ENCODE measurements around the gene LBR. TPM values are rescaled to one million over a fixed set of nuclear protein-coding genes. Genes with fewer than 3 reads are reported as not detected.

The LBR gene
- total and polyA plus RNA-seq, 2 of the 4 experiments (the other 2 are of a cell fraction) = 21.3 to 24.9 TPM

DNA sequence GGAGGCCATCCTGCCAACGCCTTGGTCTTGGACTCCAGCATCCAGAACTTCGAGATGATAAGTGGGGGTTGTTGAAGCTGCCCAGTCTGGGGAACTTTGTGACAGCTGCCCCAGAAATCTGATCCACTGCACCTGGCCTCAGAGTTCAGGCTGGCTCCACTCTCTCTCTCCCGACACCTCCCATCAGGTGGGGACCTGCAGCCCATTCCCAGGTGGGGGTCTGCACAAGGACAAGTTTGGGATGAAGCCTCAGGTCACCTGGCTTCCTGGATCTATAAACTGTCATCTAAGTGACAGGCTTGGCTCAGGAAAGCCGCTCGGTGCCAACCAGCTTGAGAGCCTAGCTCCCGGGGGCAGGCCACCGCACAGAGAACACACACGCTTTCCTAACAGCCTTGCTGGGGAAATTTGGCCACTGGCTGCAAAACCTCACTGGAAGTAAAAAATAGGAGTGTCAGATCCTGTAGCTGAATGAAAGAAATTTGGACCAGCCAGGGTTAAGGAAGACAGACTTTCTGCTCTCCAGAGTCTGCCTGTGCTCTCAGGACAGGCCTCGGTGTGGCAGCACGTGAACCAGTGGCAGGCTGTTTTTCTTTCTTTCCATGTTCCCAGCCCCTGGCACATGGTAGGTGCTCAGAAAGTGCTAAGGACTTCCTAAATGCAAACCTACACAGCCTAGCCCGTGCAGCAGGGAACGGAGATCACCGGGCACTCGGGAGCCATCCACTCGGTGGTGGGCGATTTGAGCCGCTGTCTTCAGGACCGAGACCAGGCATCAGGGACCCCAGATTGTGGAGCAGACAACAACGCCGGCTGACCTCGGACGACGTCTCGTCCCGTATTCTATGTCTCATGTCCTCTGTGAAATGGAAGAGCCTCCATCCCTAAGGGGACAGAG lies 42.6 kb upstream of the LBR start:
- H3K56ac ChIP-seq (ENCODE audit: extremely low read depth, insufficient read depth, low read length) = no peak overlapping the region
- H4K8ac ChIP-seq (ENCODE audit: low read depth in 2 of 2, low read length in 2 of 2) = no peak overlapping the region
- no peak overlapping the region for H3K18ac ChIP-seq (ENCODE audit: low read depth, low read length)
- H3K9me3 ChIP-seq (ENCODE audit: control insufficient read depth, insufficient read depth, low read length) = no peaks in the 10 kb centered on the region
- H2BK5ac ChIP-seq (ENCODE audit: low read depth, low read length, poor library complexity, severe bottlenecking) = no peak overlapping the region
- no peak overlapping the region for H3K27ac ChIP-seq (ENCODE audit: insufficient read depth, low read length)
- intact Hi-C loops (cut with micrococcal nuclease) = no loop called here
- DNase-seq = no peak
- no peak overlapping the region for H2AFZ ChIP-seq (replicated peaks; ENCODE audit: low read length, poor library complexity)
- no peak overlapping the region for H2BK20ac ChIP-seq (ENCODE audit: low read depth, low read length)
- no peaks in the 10 kb centered on the region; a peak in 1 of 4 replicates for H3K79me1 ChIP-seq (ENCODE audit: low read depth in 1 of 2, low read length in 2 of 2)
- H3K14ac ChIP-seq (replicated peaks; ENCODE audit: low read depth, low read length) = no peak overlapping the region
- H3K36me3 ChIP-seq (ENCODE audit: control insufficient read depth, insufficient read depth, low read length) = no peaks in the 10 kb centered on the region
- ChIA-PET POLR2A (ENCODE audit: unreplicated experiment) (no interaction called here), CTCF (interaction anchor here (0.7 kb wide), 1 partner anchor 30 kb away, joined by 3 read pairs; no protein-coding TSS in a partner anchor)
- no peak overlapping the region for H2BK15ac ChIP-seq (ENCODE audit: low read depth, low read length)
- no peak overlapping the region for H2BK120ac ChIP-seq (ENCODE audit: low read depth, low read length)
- H4K20me1 ChIP-seq (ENCODE audit: insufficient read depth, low read length) = no peaks in the 10 kb centered on the region
- no peak overlapping the region for H3K4ac ChIP-seq (ENCODE audit: low read depth, low read length)
- H2AK9ac ChIP-seq (replicated peaks; ENCODE audit: low read depth, low read length, poor library complexity) = no peak overlapping the region
- H4K5ac ChIP-seq (ENCODE audit: low read depth, low read length) = no peak overlapping the region
- in situ Hi-C loops (cut with MboI; ENCODE audit: low sequenced_read_pairs) = loop anchor here (5.0 to 10.0 kb wide), 2 partner anchors 374 to 442 kb away; no protein-coding TSS in a partner anchor
- no peak overlapping the region for H3K4me3 ChIP-seq (ENCODE audit: insufficient read depth, low read depth, low read length)
- no peak overlapping the region for H3K4me2 ChIP-seq (ENCODE audit: low read depth, low read length)
- ATAC-seq (ENCODE audit: low read depth) = no peak
- H3K9ac ChIP-seq (ENCODE audit: low read depth, low read length) = no peak overlapping the region
- H2AK5ac ChIP-seq (ENCODE audit: low read depth, low read length) = no peak overlapping the region
- 75% methylated on average over 12 of the region's 25 CpGs; no CpG with 5 or more reads in 1 of the 2 experiments for WGBS, 2 experiments (ENCODE audit: extremely low coverage in 2 of 2, insufficient read length in 1 of 2)
- no peak overlapping the region for H4K91ac ChIP-seq (ENCODE audit: insufficient read depth, low read depth, low read length)
- peaks cover 2% of the 10 kb centered on the region; the same call in 1 of the 2 replicates for H3K27me3 ChIP-seq (ENCODE audit: control insufficient read depth, insufficient read depth, low read length)
- no peaks in the 10 kb centered on the region for H3K9me1 ChIP-seq (ENCODE audit: insufficient read depth, low read length)
- no peak overlapping the region for H3K23ac ChIP-seq (ENCODE audit: low read depth, low read length)
- H3K4me1 ChIP-seq (ENCODE audit: control insufficient read depth, insufficient read depth, low read length) = peaks cover 2% of the 10 kb centered on the region
- BruUV-seq (replicated peaks) = no TSS peak
- dilution Hi-C loops (cut with HindIII; ENCODE audit: low sequenced_read_pairs, unreplicated experiment) = loop anchor here (25.0 kb wide), 1 partner anchor 517 kb away; the partner anchor contains the start of gene SDE2
- no peak for TF ChIP-seq NFE2L2 (IDR thresholded peaks at IDR 0.05; ENCODE audit: low read depth, low read length)
- no peak for TF ChIP-seq CEBPB (IDR thresholded peaks at IDR 0.05; ENCODE audit: low read depth, low read length)
- no peak for TF ChIP-seq FOS (IDR thresholded peaks at IDR 0.05; ENCODE audit: low read depth, low read length)
- no peak for TF ChIP-seq MAFK (IDR thresholded peaks at IDR 0.05; ENCODE audit: low read depth, low read length)
- no peak for TF ChIP-seq RCOR1 (IDR thresholded peaks at IDR 0.05; ENCODE audit: insufficient replicate concordance, low read length)
- TF ChIP-seq RAD21 (IDR thresholded peaks at IDR 0.05; ENCODE audit: low read length) = no peak
- TF ChIP-seq POLR2A (IDR thresholded peaks at IDR 0.05; ENCODE audit: low read depth, low read length) = no peak
- TF ChIP-seq, protein P1, sequence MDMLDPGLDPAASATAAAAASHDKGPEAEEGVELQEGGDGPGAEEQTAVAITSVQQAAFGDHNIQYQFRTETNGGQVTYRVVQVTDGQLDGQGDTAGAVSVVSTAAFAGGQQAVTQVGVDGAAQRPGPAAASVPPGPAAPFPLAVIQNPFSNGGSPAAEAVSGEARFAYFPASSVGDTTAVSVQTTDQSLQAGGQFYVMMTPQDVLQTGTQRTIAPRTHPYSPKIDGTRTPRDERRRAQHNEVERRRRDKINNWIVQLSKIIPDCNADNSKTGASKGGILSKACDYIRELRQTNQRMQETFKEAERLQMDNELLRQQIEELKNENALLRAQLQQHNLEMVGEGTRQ (IDR thresholded peaks at IDR 0.05; ENCODE audit: low read depth, low read length) = no peak
- no peak for TF ChIP-seq BHLHE40 (IDR thresholded peaks at IDR 0.05; ENCODE audit: low read depth, low read length)
- no peak for TF ChIP-seq MAZ (IDR thresholded peaks at IDR 0.05; ENCODE audit: borderline replicate concordance, low read depth, low read length)
- TF ChIP-seq CHD1 (IDR thresholded peaks at IDR 0.05; ENCODE audit: low read depth, low read length) = no peak
- TF ChIP-seq RFX5 (IDR thresholded peaks at IDR 0.05; ENCODE audit: low read depth, low read length) = no peak
- TF ChIP-seq MXI1 (IDR thresholded peaks at IDR 0.05; ENCODE audit: borderline replicate concordance, low read depth, low read length) = no peak
- TF ChIP-seq, protein P2, sequence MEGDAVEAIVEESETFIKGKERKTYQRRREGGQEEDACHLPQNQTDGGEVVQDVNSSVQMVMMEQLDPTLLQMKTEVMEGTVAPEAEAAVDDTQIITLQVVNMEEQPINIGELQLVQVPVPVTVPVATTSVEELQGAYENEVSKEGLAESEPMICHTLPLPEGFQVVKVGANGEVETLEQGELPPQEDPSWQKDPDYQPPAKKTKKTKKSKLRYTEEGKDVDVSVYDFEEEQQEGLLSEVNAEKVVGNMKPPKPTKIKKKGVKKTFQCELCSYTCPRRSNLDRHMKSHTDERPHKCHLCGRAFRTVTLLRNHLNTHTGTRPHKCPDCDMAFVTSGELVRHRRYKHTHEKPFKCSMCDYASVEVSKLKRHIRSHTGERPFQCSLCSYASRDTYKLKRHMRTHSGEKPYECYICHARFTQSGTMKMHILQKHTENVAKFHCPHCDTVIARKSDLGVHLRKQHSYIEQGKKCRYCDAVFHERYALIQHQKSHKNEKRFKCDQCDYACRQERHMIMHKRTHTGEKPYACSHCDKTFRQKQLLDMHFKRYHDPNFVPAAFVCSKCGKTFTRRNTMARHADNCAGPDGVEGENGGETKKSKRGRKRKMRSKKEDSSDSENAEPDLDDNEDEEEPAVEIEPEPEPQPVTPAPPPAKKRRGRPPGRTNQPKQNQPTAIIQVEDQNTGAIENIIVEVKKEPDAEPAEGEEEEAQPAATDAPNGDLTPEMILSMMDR (conservative IDR thresholded peaks at IDR 0.05; ENCODE audit: low read depth, low read length) = no peak
- TF ChIP-seq SMC3 (IDR thresholded peaks at IDR 0.05; ENCODE audit: low read depth, low read length) = no peak

All from IMR-90 (cell line).